Ramos (cell line): Measurements from ENCODE around the gene DOK3.

Source experiments
- in situ Hi-C: fragments of 300-500 bp; cut with MboI; formaldehyde crosslinking; loops from one replicate; pipeline ENCODE4 v1.14.3; 2022; ENCODE audit warnings: low sequenced_read_pairs; ENCODE audit not compliant: unreplicated experiment

Gene DOK3

DNA sequence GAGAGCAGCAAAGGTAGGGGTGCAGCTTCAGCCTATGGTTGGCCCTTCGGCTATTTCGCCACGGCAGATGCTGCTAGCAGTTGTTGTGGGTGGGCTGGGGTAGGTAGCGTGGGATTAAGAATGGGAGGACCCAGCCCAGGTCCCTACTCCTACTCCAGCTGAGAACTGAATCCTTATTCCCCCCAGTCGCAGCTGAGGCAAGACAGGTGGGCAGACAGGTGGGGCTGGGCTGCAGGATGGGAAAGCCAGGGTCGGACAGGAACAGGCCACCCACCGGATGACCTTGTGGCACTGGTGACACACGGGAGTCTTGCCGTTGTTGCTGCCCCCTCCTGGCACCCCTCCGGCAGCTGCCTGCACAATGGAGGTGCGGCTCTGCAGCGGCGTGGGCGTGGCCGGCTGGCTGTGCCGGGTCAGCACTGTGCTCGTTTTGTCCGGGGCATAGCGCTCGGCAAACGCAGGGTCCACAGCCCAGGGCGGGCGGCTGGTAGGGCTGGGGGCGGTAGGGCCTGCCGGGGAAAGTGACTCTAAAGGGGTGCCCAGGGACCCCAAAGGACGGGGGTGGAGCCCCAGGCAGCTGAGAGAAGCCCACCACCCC is 20.4 kb downstream of the DOK3 start:
- in situ Hi-C loops = loop anchor here (25.0 kb wide), 1 partner anchor 952 kb away; the partner anchor contains the start of genes CDHR2 and RNF44

- in situ Hi-C loops = loop anchor here (25.0 kb wide), 1 partner anchor 951 kb away; the partner anchor contains the start of genes CDHR2 and RNF44
Measured at GRCh38 chr5:177487975-177488374, 21.7 kb downstream of the DOK3 start.

DNA sequence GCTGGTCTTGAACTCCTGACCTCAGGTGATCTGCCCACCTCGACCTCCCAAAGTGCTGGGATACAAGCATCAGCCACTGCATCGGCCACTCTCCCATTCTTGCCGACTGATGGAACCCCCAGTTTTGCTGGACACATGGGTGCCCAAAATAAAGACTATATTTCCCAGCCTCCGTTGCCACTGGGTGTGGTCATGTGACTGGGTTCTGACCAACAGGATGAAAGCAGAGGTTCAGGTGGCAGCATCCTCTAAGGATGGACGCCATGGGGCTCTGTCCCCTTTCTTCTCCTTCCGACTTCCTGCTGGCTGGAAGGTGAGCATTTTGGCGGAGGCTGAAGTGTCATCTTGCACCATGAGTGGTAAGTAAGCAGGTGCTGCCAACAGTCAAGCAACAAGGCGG is 22.5 kb downstream of the DOK3 start:
- in situ Hi-C loops = loop anchor here (25.0 kb wide), 1 partner anchor 950 kb away; the partner anchor contains the start of genes CDHR2 and RNF44

DNA sequence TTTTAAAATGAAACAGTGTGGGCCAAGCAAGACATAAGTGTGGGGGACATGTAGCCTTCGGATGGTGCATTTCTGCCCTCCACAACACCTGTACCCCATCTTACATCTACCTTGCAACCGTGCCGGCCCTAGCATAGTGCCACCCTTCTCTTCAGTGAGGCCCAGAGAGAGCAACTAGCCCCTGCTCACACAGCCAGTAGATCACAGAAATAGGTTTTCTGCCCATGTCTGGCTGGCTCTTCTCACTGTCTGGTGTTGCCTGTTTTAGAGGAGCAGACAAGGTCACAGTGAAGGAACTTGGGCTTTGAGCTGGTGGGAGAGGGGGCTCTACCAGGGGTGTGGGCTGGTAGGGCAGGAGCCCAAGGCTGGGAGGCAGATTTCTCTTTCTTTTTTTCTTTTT is 23.4 kb downstream of the DOK3 start:
- in situ Hi-C loops = loop anchor here (25.0 kb wide), 1 partner anchor 949 kb away; the partner anchor contains the start of genes CDHR2 and RNF44

- in situ Hi-C loops = loop anchor here (25.0 kb wide), 1 partner anchor 948 kb away; the partner anchor contains the start of genes CDHR2 and RNF44
Measured at GRCh38 chr5:177485753-177486152, 23.9 kb downstream of the DOK3 start.

GRCh38 chr5:177484902-177485549 is 24.6 kb downstream of the DOK3 start:
- in situ Hi-C loops = loop anchor here (25.0 kb wide), 1 partner anchor 948 kb away; the partner anchor contains the start of genes CDHR2 and RNF44

DNA sequence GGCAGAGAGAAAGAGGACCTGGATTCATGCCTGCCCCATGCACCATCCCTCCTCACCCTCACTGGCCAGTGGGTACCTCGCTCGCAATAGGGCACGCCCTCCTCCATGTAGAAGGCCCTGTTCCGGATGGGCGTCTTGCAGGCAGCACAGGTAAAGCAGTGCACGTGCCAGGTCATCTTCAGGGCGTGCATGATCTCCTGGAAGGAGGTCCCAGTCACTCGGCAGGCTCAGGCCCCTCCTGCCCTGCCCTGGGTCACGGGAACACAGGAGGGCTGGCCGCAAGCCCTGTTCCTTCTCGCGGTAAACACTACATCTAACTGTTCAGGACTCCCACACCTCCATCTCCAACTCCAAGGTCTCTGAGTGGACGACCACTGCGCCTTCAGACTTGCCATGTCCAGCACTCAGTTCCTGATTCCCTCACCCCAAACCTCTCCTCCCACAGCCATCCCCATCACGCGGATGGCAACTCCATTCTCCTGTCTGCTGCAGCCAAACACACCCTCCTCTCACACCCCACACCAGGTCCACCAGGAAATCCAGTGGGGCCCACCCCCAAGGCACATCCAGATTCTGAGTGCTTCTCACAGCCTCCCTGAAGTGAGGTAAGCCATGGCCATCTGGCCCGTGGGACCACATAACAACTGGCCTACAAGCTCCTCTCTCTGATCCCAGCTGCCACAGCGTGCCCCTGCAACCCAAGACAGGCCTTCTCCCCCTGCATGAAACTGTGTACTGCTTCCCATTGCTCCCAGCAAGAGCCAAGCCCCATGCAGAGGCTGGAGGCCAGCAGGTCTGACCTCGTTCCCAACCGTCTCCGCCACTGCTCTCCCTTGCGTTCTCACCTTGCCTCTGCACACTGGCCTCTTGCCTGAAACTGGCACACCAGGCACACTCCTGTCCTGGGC is 25.4 kb downstream of the DOK3 start:
- in situ Hi-C loops = loop anchor here (25.0 kb wide), 1 partner anchor 947 kb away; the partner anchor contains the start of genes CDHR2 and RNF44

DNA sequence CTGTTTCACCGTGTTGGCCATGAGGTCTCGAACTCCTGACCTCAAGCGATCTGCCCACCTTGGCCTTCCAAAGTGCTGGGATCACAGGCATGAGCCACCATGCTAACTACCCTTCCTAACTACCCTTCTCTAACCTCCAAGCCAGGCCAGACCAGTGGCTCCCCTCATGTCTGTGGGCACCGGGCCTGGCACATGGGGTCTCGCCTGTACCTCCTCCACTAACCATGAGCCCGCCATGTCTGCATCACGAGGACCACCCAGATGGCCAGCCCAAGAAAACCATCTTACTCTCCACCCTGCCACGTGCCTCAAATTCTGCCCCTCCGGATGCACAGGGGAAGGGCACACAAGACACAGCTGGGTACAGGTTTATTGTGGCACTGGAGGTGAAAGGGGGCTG is 26.6 kb downstream of the DOK3 start:
- in situ Hi-C loops = loop anchor here (25.0 kb wide), 1 partner anchor 946 kb away; the partner anchor contains the start of genes CDHR2 and RNF44

DNA sequence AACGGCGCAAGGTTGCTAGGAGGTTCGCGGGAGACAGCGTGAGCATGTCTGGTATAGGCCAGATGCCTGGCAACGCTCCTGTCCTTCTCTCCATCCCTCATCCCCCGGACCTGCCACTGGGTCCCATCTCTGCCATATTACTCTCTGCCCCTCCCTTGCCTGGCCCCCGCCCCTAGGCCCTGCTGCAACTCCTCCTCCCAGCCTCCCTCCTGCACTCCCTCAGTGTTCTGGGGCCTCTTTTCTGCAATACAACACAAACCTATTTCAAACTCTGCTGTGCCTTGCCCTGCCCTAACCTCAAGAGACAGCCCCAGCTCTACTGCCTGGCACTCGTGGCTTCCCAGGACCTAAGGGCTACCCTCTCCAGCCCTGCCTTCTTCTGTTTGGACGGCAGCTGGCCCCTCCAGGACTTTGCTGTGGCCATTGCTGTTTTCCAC is 27.2 kb downstream of the DOK3 start:
- in situ Hi-C loops = loop anchor here (25.0 kb wide), 1 partner anchor 945 kb away; the partner anchor contains the start of genes CDHR2 and RNF44

GRCh38 chr5:177479774-177480173 is 29.9 kb downstream of the DOK3 start:
- in situ Hi-C loops = loop anchor here (25.0 kb wide), 1 partner anchor 942 kb away; the partner anchor contains the start of genes CDHR2 and RNF44

DNA sequence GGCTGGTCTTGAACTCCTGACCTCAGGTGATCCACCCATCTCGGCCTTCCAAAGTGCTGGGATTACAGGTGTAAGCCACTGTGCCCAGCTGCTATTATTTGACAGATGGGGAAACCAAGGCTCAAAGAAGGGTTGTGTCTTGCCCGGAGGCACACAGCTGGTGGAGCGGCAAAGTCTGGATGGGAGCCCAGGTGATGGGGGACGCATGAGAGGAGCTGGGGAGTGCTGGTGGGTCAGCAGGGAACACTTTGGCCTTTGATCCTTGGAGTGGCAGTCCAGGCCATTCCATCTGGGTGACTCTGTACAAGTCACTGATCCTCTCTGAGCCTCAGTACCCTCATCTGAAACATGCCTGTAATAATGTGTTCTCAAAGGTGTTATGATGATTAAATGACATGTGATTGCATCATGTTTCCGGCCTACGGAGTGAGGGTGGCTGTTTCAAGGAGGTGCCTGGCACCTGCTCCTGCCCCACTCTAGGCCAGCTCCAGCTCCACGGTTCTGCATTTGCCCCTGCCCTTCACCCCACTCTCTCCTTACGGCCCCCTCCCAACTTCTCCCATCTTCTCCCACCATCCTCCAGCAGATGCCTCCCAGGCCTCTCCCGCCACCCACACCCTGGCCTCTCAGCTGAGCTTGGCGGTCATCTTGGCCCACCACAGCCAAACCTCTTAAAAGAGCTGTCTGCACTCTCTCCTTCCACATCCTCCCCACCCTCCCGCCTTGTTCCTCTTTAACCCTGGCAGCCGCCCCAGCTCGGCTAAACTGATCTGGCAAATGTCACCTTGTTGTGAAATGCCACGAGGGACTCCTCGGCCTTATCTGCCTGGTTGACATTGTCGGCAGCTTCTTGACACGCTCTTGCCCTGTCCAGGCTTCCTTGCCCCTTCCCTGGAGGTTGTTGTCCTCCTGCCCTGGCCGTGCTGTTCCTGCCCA is 30.6 kb downstream of the DOK3 start:
- in situ Hi-C loops = loop anchor here (25.0 kb wide), 1 partner anchor 942 kb away; the partner anchor contains the start of genes CDHR2 and RNF44

- in situ Hi-C loops = loop anchor here (25.0 kb wide), 1 partner anchor 941 kb away; the partner anchor contains the start of genes CDHR2 and RNF44
Measured at GRCh38 chr5:177477701-177478477, 31.7 kb downstream of the DOK3 start.

- in situ Hi-C loops = loop anchor here (25.0 kb wide), 1 partner anchor 939 kb away; the partner anchor contains the start of genes CDHR2 and RNF44
Measured at GRCh38 chr5:177476531-177477233, 32.9 kb downstream of the DOK3 start.

DNA sequence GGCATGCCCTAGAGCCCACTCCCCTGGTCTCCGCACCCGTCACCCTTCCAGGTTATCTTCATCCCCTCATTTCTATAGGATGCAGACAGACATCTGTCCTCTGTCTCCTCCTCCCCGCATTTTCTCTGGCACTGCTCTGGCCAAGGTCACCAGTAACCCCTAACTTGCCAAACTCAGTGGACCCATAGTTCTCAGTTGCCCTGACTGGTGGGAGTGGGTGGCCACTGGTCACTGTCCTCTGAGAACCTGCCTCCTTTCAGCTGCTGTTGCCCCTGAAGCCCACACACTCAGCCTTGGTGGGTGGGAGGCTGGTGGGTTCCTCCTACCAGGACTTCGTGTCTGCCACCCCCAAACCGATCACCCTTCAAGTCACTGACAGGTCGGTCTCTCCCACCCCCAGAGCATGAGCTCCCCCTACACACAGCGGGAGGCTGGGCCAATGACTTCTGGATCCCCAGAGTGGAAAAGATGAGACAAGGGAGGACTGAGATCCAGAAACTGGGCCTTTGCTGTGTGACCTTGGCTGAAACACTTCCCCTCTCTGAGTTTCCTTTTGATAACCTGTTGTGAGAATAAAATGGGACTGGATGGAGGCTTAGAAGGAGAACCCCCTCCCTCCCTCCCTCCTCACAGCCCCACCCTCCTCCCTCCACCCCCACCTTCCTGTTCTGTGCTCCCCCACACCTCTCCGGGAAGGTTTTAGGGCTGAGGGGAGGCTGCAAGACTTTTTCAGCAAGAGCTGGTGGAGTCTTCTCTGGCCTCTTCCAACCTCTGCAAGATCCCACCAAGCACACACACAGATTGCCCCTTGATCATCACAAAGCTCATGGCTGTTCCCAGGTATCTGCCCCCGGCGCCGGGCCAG is 33.8 kb downstream of the DOK3 start:
- in situ Hi-C loops = loop anchor here (25.0 kb wide), 1 partner anchor 938 kb away; the partner anchor contains the start of genes CDHR2 and RNF44

GRCh38 chr5:177474846-177475562 is 34.6 kb downstream of the DOK3 start:
- in situ Hi-C loops = loop anchor here (25.0 kb wide), 1 partner anchor 938 kb away; the partner anchor contains the start of genes CDHR2 and RNF44
